K562 (cell line): ENCODE data around the gene TMEM43. TPM values are rescaled to one million over a fixed set of nuclear protein-coding genes. Genes with fewer than 3 reads are reported as not detected.
A peak's percentile ranks its signal among the peaks of the same experiment; 100 is the strongest.

Source experiments
- ATAC-seq: fragments of 200-7000 bp; cut with Tn5 transposase; 3 replicates; pipeline ENCODE4 v1.9.1; 2020; ENCODE audit warnings: moderate library complexity
- BruUV-seq: library from RNA; stranded (reverse); fragments of 400-500 nt; replicated peaks from 2 replicates; lab custom pipeline; 2021; lab: Mats Ljungman, UMichigan
- CTCF ChIA-PET: fragments of 300-600 bp; formaldehyde crosslinking; extraction: SDS; loops from one replicate; lab custom pipeline; 2021; ENCODE audit warnings: low intra/inter-chr PET ratio; lab: Yijun Ruan, JAX
- POLR2A ChIA-PET: fragments of 300-600, 350-650 bp; sonication (Branson Sonifier 250); formaldehyde crosslinking; extraction: SDS; loops from one replicate; lab custom pipeline; 2021; ENCODE audit warnings: antibody characterized with exemption, inconsistent platforms; lab: Yijun Ruan, JAX
- DNase-seq, 4 experiments: peaks; one replicate each; pipeline versions ENCODE4 v3.0.0 to v3.0.0-alpha.2; 2011 to 2018; ENCODE audit warnings: low spot score in 3 of 4, mixed read lengths in 3 of 4; ENCODE audit errors: extremely low read depth in 1 of 4
- FAIRE-seq: peaks from 2 replicates; lab custom pipeline; 2011; peaks lifted over from hg19 to GRCh38; lab: Jason Lieb, UNC
- H2AFZ ChIP-seq: 2 replicates; pipeline ENCODE4 v1.6.0; 2011; ENCODE audit warnings: low read depth, low read length, control low read depth, inconsistent platforms
- H3K27ac ChIP-seq: fragments of 200-600 bp; 3 replicates; pipeline ENCODE4 v1.8.0; 2011; ENCODE audit warnings: low read depth, mild to moderate bottlenecking, control low read depth, inconsistent platforms, low read length, moderate library complexity, mixed read lengths; ENCODE audit errors: extremely low read depth
- H3K27me3 ChIP-seq, 2 experiments: fragments of 300-600 bp in 1 of 2; 2 replicates in 1 of 2; 3 replicates in 1 of 2; pipeline versions ENCODE4 v1.6.0 to v1.8.0; 2011; ENCODE audit warnings: inconsistent platforms in 2 of 2, low read length in 2 of 2, mild to moderate bottlenecking in 1 of 2, mixed read lengths in 1 of 2, moderate library complexity in 1 of 2; ENCODE audit not compliant: control insufficient read depth in 2 of 2, insufficient read depth in 2 of 2
- H3K36me3 ChIP-seq: fragments of 300-600 bp; 3 replicates; pipeline ENCODE4 v1.8.0; 2011; ENCODE audit warnings: mild to moderate bottlenecking, low read length, inconsistent platforms; ENCODE audit not compliant: control insufficient read depth, insufficient read depth
- H3K4me1 ChIP-seq, 2 experiments: fragments of 200-600 bp in 1 of 2; replicated peaks in 1 of 2; 2 replicates in 1 of 2; 3 replicates in 1 of 2; pipeline versions ENCODE4 v1.5.1 to v1.8.0; 2011; ENCODE audit warnings: inconsistent platforms in 2 of 2, low read length in 2 of 2, mild to moderate bottlenecking in 1 of 2, mixed read lengths in 1 of 2, moderate library complexity in 1 of 2; ENCODE audit not compliant: control insufficient read depth in 2 of 2, insufficient read depth in 2 of 2
- H3K4me2 ChIP-seq: 2 replicates; pipeline ENCODE4 v1.6.1; 2011; ENCODE audit warnings: low read length, control low read depth, inconsistent platforms, mixed read lengths; ENCODE audit not compliant: insufficient read depth
- H3K4me3 ChIP-seq: fragments of 200-600 bp; sonication (generic), shearing (Covaris generic); 2 replicates; pipeline ENCODE4 v1.5.1; 2016; ENCODE audit warnings: control low read depth, inconsistent platforms
- H3K79me2 ChIP-seq: fragments of 200-600 bp; 3 replicates; pipeline ENCODE4 v1.8.0; 2011; ENCODE audit warnings: low read length, inconsistent platforms; ENCODE audit not compliant: control insufficient read depth, insufficient read depth
- H3K9ac ChIP-seq, 2 experiments: 2 replicates each; pipeline versions ENCODE4 v1.6.0 to v1.6.1; 2011; ENCODE audit warnings: low read depth in 2 of 2, low read length in 2 of 2, control low read depth in 1 of 2, inconsistent platforms in 1 of 2, mild to moderate bottlenecking in 1 of 2, mixed read lengths in 1 of 2; ENCODE audit not compliant: insufficient read depth in 1 of 2
- H3K9me1 ChIP-seq: one replicate; pipeline ENCODE4 v1.6.0; 2011; ENCODE audit warnings: inconsistent platforms, mild to moderate bottlenecking, low read length, moderate library complexity; ENCODE audit not compliant: control insufficient read depth, insufficient read depth
- H3K9me3 ChIP-seq: replicated peaks from 2 replicates; pipeline ENCODE4 v1.5.1; 2011; ENCODE audit warnings: low read depth, low read length, inconsistent platforms; ENCODE audit not compliant: control insufficient read depth, insufficient read depth
- H4K20me1 ChIP-seq: replicated peaks from 2 replicates; pipeline ENCODE4 v1.6.1; 2011; ENCODE audit warnings: low read length, inconsistent platforms, mixed read lengths; ENCODE audit not compliant: control insufficient read depth, insufficient read depth
- HMG20A ChIP-seq: fragments of 450-650 bp; formaldehyde crosslinking; conservative IDR thresholded peaks from 2 replicates; pipeline ENCODE4 v1.4.0; 2020; ENCODE audit warnings: mild to moderate bottlenecking, mixed read lengths
- IFI16 ChIP-seq: fragments of 250-450 bp; sonication (Bioruptor Pico); IDR thresholded peaks from 2 replicates; pipeline ENCODE4 v2.1.2; 2022; ENCODE audit warnings: mild to moderate bottlenecking, inconsistent platforms
- KLF16 ChIP-seq: IDR thresholded peaks from 2 replicates; pipeline ENCODE4 v1.6.1; 2016; ENCODE audit warnings: antibody characterized with exemption
- RFX5 ChIP-seq: IDR thresholded peaks from 2 replicates; pipeline ENCODE4 v1.6.1; 2011; ENCODE audit warnings: low read depth, mild to moderate bottlenecking, improper control_type of control experiment, low read length
- ZBED1 ChIP-seq: IDR thresholded peaks from 2 replicates; pipeline ENCODE4 v1.6.1; 2014
- WGBS: fragments of 100-300 bp; shearing (Covaris generic); methylation state at CpG from one replicate; pipeline ENCODE4 v1.1.6; 2016; ENCODE audit warnings: low coverage, mixed read lengths; ENCODE audit not compliant: insufficient coverage; ENCODE audit errors: missing lambda C conversion rate; 5-methylcytosine and 5-hydroxymethylcytosine counted together
- in situ Hi-C: fragments of 300-500 bp; cut with MboI; formaldehyde crosslinking; loops from 4 replicates; pipeline ENCODE4 v1.15.0; 2018; ENCODE audit warnings: inconsistent platforms, mixed read lengths
- intact Hi-C: fragments of 100-400 bp; cut with micrococcal nuclease; formaldehyde crosslinking; loops from 2 replicates; pipeline ENCODE4 v1.14.2; 2022
- polyA plus RNA-seq, 8 experiments: library from polyadenylated mRNA; depleted of rRNA in 4 of 8; stranded (reverse) in 5 of 8; unstranded in 3 of 8; fragments of >200 nt; fragmentation: Nextera tagmentation in 2 of 8; fragmentation: Illumina TruSeq in 1 of 8; extraction: Ambion mirVana in 2 of 8; extraction: Trizol in 1 of 8; gene quantifications; 2 replicates each; pipeline versions ENCODE4 v1.2.1 to v1.2.3, GENCODE V29; 2011 to 2014; ENCODE audit warnings: inconsistent platforms in 1 of 8, missing spikeins in 1 of 8
- total RNA-seq, 7 experiments: library from RNA; depleted of rRNA in 6 of 7; stranded (reverse); fragments of >200 nt in 6 of 7; fragmentation: Illumina TruSeq in 2 of 7; extraction: Trizol in 2 of 7; gene quantifications; 2 replicates each; pipeline versions ENCODE4 v1.2.1 to v1.2.3, GENCODE V29; 2011 to 2021; ENCODE audit warnings: low replicate concordance in 1 of 7
- TF ChIP-seq, protein P1 (sequence below): sonication (generic); formaldehyde crosslinking; IDR thresholded peaks from 2 replicates; pipeline ENCODE4 v1.5.0; 2020; ENCODE audit warnings: missing genetic modification reagents

The TMEM43 gene
- total and polyA plus RNA-seq, 9 of the 15 experiments (the other 6 are each of a cell fraction or from before 2014, with no cell fraction given) = 16.7 to 46.1 (median 35.7) TPM

DNA sequence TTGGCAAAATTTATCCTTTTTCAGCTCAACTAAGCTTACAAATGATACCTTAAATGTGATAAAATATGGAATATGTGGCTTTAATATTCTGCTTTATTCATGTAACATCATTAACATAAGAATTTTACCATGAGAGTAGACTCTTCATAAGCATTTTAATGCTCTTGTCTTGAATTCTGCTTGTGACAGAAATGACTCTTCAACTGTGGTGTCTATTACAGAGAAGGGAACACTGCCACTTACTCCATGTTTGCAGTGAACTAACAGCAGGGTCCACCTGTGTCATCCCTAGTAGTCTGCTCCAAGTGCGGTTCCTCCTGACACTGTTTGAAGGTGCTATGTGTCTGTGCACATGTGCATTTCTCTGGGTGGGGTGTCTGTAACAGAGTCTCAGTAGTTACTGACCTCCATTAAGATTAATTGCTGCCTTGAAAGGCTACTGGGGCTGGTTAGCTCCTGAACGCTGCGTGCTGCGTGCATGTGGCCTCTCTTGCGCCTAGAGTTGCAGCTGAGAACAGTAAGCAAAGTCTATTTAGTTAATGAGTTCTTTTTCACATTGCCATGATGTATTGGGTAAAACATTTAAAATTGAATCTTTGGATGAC lies 62.1 kb downstream of the TMEM43 start:
- no peak overlapping the region for H2AFZ ChIP-seq
- intact Hi-C loops = no loop called here
- BruUV-seq = no TSS peak
- H3K4me3 ChIP-seq = no peak overlapping the region
- peaks cover 0 to 7% of the 10 kb centered on the region in 2 experiments; a peak in 1 of 5 replicates for H3K4me1 ChIP-seq
- TF ChIP-seq RFX5 (no peak), ZBED1 (no peak), KLF16 (no peak), IFI16 (CRISPR knock-in tag) (no peak), HMG20A (CRISPR knock-in tag) (no peak)
- TF ChIP-seq, protein P1, sequence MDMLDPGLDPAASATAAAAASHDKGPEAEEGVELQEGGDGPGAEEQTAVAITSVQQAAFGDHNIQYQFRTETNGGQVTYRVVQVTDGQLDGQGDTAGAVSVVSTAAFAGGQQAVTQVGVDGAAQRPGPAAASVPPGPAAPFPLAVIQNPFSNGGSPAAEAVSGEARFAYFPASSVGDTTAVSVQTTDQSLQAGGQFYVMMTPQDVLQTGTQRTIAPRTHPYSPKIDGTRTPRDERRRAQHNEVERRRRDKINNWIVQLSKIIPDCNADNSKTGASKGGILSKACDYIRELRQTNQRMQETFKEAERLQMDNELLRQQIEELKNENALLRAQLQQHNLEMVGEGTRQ (CRISPR knock-in tag) = no peak
- TF ChIP-seq, all 486 proteins: peak for 0
- no peak overlapping the region for H3K27ac ChIP-seq
- WGBS = 92% methylated on average over 5 of the region's 5 CpGs
- ATAC-seq = peak; percentile 56
- DNase-seq = no peak
- no peaks in the 10 kb centered on the region for H3K27me3 ChIP-seq
- ChIA-PET POLR2A (interaction anchor here (0.6 to 1.1 kb wide), 3 partner anchors 10 to 877 kb away, joined by 3 to 4 read pairs (median 3); no protein-coding TSS in a partner anchor), CTCF (no interaction called here)
- no peaks in the 10 kb centered on the region for H3K9me1 ChIP-seq
- H4K20me1 ChIP-seq = no peaks in the 10 kb centered on the region
- peaks cover 73% of the 10 kb centered on the region for H3K79me2 ChIP-seq
- FAIRE-seq = no peak
- no peak overlapping the region for H3K4me2 ChIP-seq
- no peak overlapping the region for H3K9ac ChIP-seq
- H3K9me3 ChIP-seq = no peaks in the 10 kb centered on the region
- H3K36me3 ChIP-seq = peaks cover 70% of the 10 kb centered on the region
- in situ Hi-C loops = no loop called here
